K562 (cell line): ENCODE results near the gene LBR. TPM values are rescaled to one million over a fixed set of nuclear protein-coding genes. Genes with fewer than 3 reads are reported as not detected.

Experiments
- ATAC-seq: fragments of 200-7000 bp; cut with Tn5 transposase; 3 replicates; pipeline ENCODE4 v1.9.1; 2020; ENCODE audit warnings: moderate library complexity
- BruUV-seq: library from RNA; stranded (reverse); fragments of 400-500 nt; replicated peaks from 2 replicates; lab custom pipeline; 2021; lab: Mats Ljungman, UMichigan
- CTCF ChIA-PET: fragments of 300-600 bp; formaldehyde crosslinking; extraction: SDS; loops from one replicate; lab custom pipeline; 2021; ENCODE audit warnings: low intra/inter-chr PET ratio; lab: Yijun Ruan, JAX
- POLR2A ChIA-PET: fragments of 300-600, 350-650 bp; sonication (Branson Sonifier 250); formaldehyde crosslinking; extraction: SDS; loops from one replicate; lab custom pipeline; 2021; ENCODE audit warnings: antibody characterized with exemption, inconsistent platforms; lab: Yijun Ruan, JAX
- DNase-seq, 4 experiments: peaks; one replicate each; pipeline versions ENCODE4 v3.0.0 to v3.0.0-alpha.2; 2011 to 2018; ENCODE audit warnings: low spot score in 3 of 4, mixed read lengths in 3 of 4; ENCODE audit errors: extremely low read depth in 1 of 4
- FAIRE-seq: peaks from 2 replicates; lab custom pipeline; 2011; peaks lifted over from hg19 to GRCh38; lab: Jason Lieb, UNC
- H2AFZ ChIP-seq: 2 replicates; pipeline ENCODE4 v1.6.0; 2011; ENCODE audit warnings: low read depth, low read length, control low read depth, inconsistent platforms
- H3K27ac ChIP-seq: fragments of 200-600 bp; 3 replicates; pipeline ENCODE4 v1.8.0; 2011; ENCODE audit warnings: low read depth, mild to moderate bottlenecking, control low read depth, inconsistent platforms, low read length, moderate library complexity, mixed read lengths; ENCODE audit errors: extremely low read depth
- H3K27me3 ChIP-seq, 2 experiments: fragments of 300-600 bp in 1 of 2; 2 replicates in 1 of 2; 3 replicates in 1 of 2; pipeline versions ENCODE4 v1.6.0 to v1.8.0; 2011; ENCODE audit warnings: inconsistent platforms in 2 of 2, low read length in 2 of 2, mild to moderate bottlenecking in 1 of 2, mixed read lengths in 1 of 2, moderate library complexity in 1 of 2; ENCODE audit not compliant: control insufficient read depth in 2 of 2, insufficient read depth in 2 of 2
- H3K36me3 ChIP-seq: fragments of 300-600 bp; 3 replicates; pipeline ENCODE4 v1.8.0; 2011; ENCODE audit warnings: mild to moderate bottlenecking, low read length, inconsistent platforms; ENCODE audit not compliant: control insufficient read depth, insufficient read depth
- H3K4me1 ChIP-seq, 2 experiments: fragments of 200-600 bp in 1 of 2; replicated peaks in 1 of 2; 2 replicates in 1 of 2; 3 replicates in 1 of 2; pipeline versions ENCODE4 v1.5.1 to v1.8.0; 2011; ENCODE audit warnings: inconsistent platforms in 2 of 2, low read length in 2 of 2, mild to moderate bottlenecking in 1 of 2, mixed read lengths in 1 of 2, moderate library complexity in 1 of 2; ENCODE audit not compliant: control insufficient read depth in 2 of 2, insufficient read depth in 2 of 2
- H3K4me2 ChIP-seq: 2 replicates; pipeline ENCODE4 v1.6.1; 2011; ENCODE audit warnings: low read length, control low read depth, inconsistent platforms, mixed read lengths; ENCODE audit not compliant: insufficient read depth
- H3K4me3 ChIP-seq: fragments of 200-600 bp; sonication (generic), shearing (Covaris generic); 2 replicates; pipeline ENCODE4 v1.5.1; 2016; ENCODE audit warnings: control low read depth, inconsistent platforms
- H3K79me2 ChIP-seq: fragments of 200-600 bp; 3 replicates; pipeline ENCODE4 v1.8.0; 2011; ENCODE audit warnings: low read length, inconsistent platforms; ENCODE audit not compliant: control insufficient read depth, insufficient read depth
- H3K9ac ChIP-seq, 2 experiments: 2 replicates each; pipeline versions ENCODE4 v1.6.0 to v1.6.1; 2011; ENCODE audit warnings: low read depth in 2 of 2, low read length in 2 of 2, control low read depth in 1 of 2, inconsistent platforms in 1 of 2, mild to moderate bottlenecking in 1 of 2, mixed read lengths in 1 of 2; ENCODE audit not compliant: insufficient read depth in 1 of 2
- H3K9me1 ChIP-seq: one replicate; pipeline ENCODE4 v1.6.0; 2011; ENCODE audit warnings: inconsistent platforms, mild to moderate bottlenecking, low read length, moderate library complexity; ENCODE audit not compliant: control insufficient read depth, insufficient read depth
- H3K9me3 ChIP-seq: replicated peaks from 2 replicates; pipeline ENCODE4 v1.5.1; 2011; ENCODE audit warnings: low read depth, low read length, inconsistent platforms; ENCODE audit not compliant: control insufficient read depth, insufficient read depth
- H4K20me1 ChIP-seq: replicated peaks from 2 replicates; pipeline ENCODE4 v1.6.1; 2011; ENCODE audit warnings: low read length, inconsistent platforms, mixed read lengths; ENCODE audit not compliant: control insufficient read depth, insufficient read depth
- CLOCK ChIP-seq: fragments of 250-450 bp; sonication (Bioruptor Pico); IDR thresholded peaks from 2 replicates; pipeline ENCODE4 v1.4.0; 2020; ENCODE audit warnings: mild to moderate bottlenecking, moderate library complexity, borderline replicate concordance
- CREB5 ChIP-seq: fragments of 250-450 bp; sonication (Bioruptor Pico); IDR thresholded peaks from 2 replicates; pipeline ENCODE4 v1.5.0; 2020; ENCODE audit warnings: mild to moderate bottlenecking
- KAT2B ChIP-seq: IDR thresholded peaks from one replicate; pipeline ENCODE4 v1.6.1; 2012; ENCODE audit warnings: low read depth, mild to moderate bottlenecking, control low read depth, inconsistent platforms, low read length, moderate library complexity
- MYC ChIP-seq, 2 experiments: fragments of 250-450 bp in 1 of 2; sonication (Bioruptor Pico) in 1 of 2; IDR thresholded peaks; 2 replicates each; pipeline versions ENCODE4 v1.5.1 to v1.6.1; 2012 to 2021; ENCODE audit warnings: low read depth in 2 of 2, borderline replicate concordance in 1 of 2, improper control_type of control experiment in 1 of 2, low read length in 1 of 2, mild to moderate bottlenecking in 1 of 2, moderate library complexity in 1 of 2
- RCOR1 ChIP-seq, 2 experiments: IDR thresholded peaks; 2 replicates each; pipeline ENCODE4 v1.6.1; 2012; ENCODE audit warnings: low read depth in 2 of 2, low read length in 2 of 2, borderline replicate concordance in 1 of 2, improper control_type of control experiment in 1 of 2
- RNF2 ChIP-seq: sonication (generic); IDR thresholded peaks from 2 replicates; pipeline ENCODE4 v1.6.1; 2016
- THAP7 ChIP-seq: fragments of 250-450 bp; sonication (Bioruptor Pico); IDR thresholded peaks from 2 replicates; pipeline ENCODE4 v1.5.0; 2021
- ZC3H8 ChIP-seq: fragments of 450-650 bp; IDR thresholded peaks from 2 replicates; pipeline ENCODE4 v1.6.1; 2017
- ZNF184 ChIP-seq: sonication (generic); formaldehyde crosslinking; IDR thresholded peaks from 2 replicates; pipeline ENCODE4 v1.5.0; 2020; ENCODE audit warnings: missing genetic modification reagents
- WGBS: fragments of 100-300 bp; shearing (Covaris generic); methylation state at CpG from one replicate; pipeline ENCODE4 v1.1.6; 2016; ENCODE audit warnings: low coverage, mixed read lengths; ENCODE audit not compliant: insufficient coverage; ENCODE audit errors: missing lambda C conversion rate; 5-methylcytosine and 5-hydroxymethylcytosine counted together
- in situ Hi-C: fragments of 300-500 bp; cut with MboI; formaldehyde crosslinking; loops from 4 replicates; pipeline ENCODE4 v1.15.0; 2018; ENCODE audit warnings: inconsistent platforms, mixed read lengths
- intact Hi-C: fragments of 100-400 bp; cut with micrococcal nuclease; formaldehyde crosslinking; loops from 2 replicates; pipeline ENCODE4 v1.14.2; 2022
- polyA plus RNA-seq, 8 experiments: library from polyadenylated mRNA; depleted of rRNA in 4 of 8; stranded (reverse) in 5 of 8; unstranded in 3 of 8; fragments of >200 nt; fragmentation: Nextera tagmentation in 2 of 8; fragmentation: Illumina TruSeq in 1 of 8; extraction: Ambion mirVana in 2 of 8; extraction: Trizol in 1 of 8; gene quantifications; 2 replicates each; pipeline versions ENCODE4 v1.2.1 to v1.2.3, GENCODE V29; 2011 to 2014; ENCODE audit warnings: inconsistent platforms in 1 of 8, missing spikeins in 1 of 8
- total RNA-seq, 7 experiments: library from RNA; depleted of rRNA in 6 of 7; stranded (reverse); fragments of >200 nt in 6 of 7; fragmentation: Illumina TruSeq in 2 of 7; extraction: Trizol in 2 of 7; gene quantifications; 2 replicates each; pipeline versions ENCODE4 v1.2.1 to v1.2.3, GENCODE V29; 2011 to 2021; ENCODE audit warnings: low replicate concordance in 1 of 7
- TF ChIP-seq, protein P1 (sequence below): sonication (generic); formaldehyde crosslinking; IDR thresholded peaks from 2 replicates; pipeline ENCODE4 v1.8.1; 2022; ENCODE audit warnings: missing genetic modification reagents

Gene LBR
- total and polyA plus RNA-seq, 9 of the 15 experiments (the other 6 are each of a cell fraction or from before 2014, with no cell fraction given) = 102 to 229 (median 197) TPM

- peak; percentile 36; the same call in 2 of the 3 replicates for ATAC-seq
- Histone ChIP-seq H3K9me1 (no peaks in the 10 kb centered on the region), H3K27me3 (peaks cover 8 to 22% of the 10 kb centered on the region in 2 experiments), H3K4me1 (peaks cover 0 to 3% of the 10 kb centered on the region in 2 experiments; a peak in 1 of 5 replicates), H3K36me3 (no peaks in the 10 kb centered on the region), H4K20me1 (no peaks in the 10 kb centered on the region), H3K4me3 (no peak overlapping the region), H3K4me2 (no peak overlapping the region), H3K9ac (no peak overlapping the region), H3K79me2 (no peaks in the 10 kb centered on the region), H3K9me3 (no peaks in the 10 kb centered on the region), H3K27ac (no peak overlapping the region), H2AFZ (no peak overlapping the region)
- intact Hi-C loops = no loop called here
- no peak for DNase-seq
- in situ Hi-C loops = no loop called here
- TF ChIP-seq, protein P1, sequence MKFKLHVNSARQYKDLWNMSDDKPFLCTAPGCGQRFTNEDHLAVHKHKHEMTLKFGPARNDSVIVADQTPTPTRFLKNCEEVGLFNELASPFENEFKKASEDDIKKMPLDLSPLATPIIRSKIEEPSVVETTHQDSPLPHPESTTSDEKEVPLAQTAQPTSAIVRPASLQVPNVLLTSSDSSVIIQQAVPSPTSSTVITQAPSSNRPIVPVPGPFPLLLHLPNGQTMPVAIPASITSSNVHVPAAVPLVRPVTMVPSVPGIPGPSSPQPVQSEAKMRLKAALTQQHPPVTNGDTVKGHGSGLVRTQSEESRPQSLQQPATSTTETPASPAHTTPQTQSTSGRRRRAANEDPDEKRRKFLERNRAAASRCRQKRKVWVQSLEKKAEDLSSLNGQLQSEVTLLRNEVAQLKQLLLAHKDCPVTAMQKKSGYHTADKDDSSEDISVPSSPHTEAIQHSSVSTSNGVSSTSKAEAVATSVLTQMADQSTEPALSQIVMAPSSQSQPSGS (CRISPR knock-in tag) = no peak
- no peak for TF ChIP-seq MYC (IDR thresholded peaks at IDR 0.05; ENCODE audit: low read depth, low read length)
- TF ChIP-seq MYC (CRISPR knock-in tag; IDR thresholded peaks at IDR 0.05; ENCODE audit: borderline replicate concordance, low read depth) = no peak
- TF ChIP-seq ZC3H8 = no peak
- no peak for TF ChIP-seq ZNF184 (CRISPR knock-in tag)
- TF ChIP-seq RNF2 = no peak
- TF ChIP-seq THAP7 (CRISPR knock-in tag) = no peak
- TF ChIP-seq CREB5 (CRISPR knock-in tag) = no peak
- TF ChIP-seq CLOCK (CRISPR knock-in tag) = no peak
- TF ChIP-seq RCOR1 (IDR thresholded peaks at IDR 0.05; ENCODE audit: borderline replicate concordance in 1 of 2, low read depth in 2 of 2, low read length in 2 of 2) = no peak
- no peak for TF ChIP-seq KAT2B
- FAIRE-seq = no peak
- WGBS = 23% methylated on average over 14 of the region's 21 CpGs
- ChIA-PET CTCF (interaction anchor here (0.8 kb wide), 1 partner anchor 578 kb away, joined by 3 read pairs; no protein-coding TSS in a partner anchor), POLR2A (interaction anchor here (0.6 kb wide), 1 partner anchor 23 kb away, joined by 3 read pairs; no protein-coding TSS in a partner anchor)
- BruUV-seq = no TSS peak
Measured at GRCh38 chr1:225373155-225373554, 54.7 kb downstream of the LBR start.
